HCT116 (cell line): ENCODE data around the gene PSMC3. TPM values are rescaled to one million over a fixed set of nuclear protein-coding genes. Genes with fewer than 3 reads are reported as not detected.

Experiments used
- ATAC-seq: fragments of 200-7000 bp; cut with Tn5 transposase; 2 replicates; pipeline ENCODE4 v1.9.1; 2020; ENCODE audit warnings: mild to moderate bottlenecking, moderate library complexity
- BruUV-seq: library from RNA; stranded (reverse); fragments of 400-500 nt; replicated peaks from 2 replicates; lab custom pipeline; 2021; lab: Mats Ljungman, UMichigan
- CTCF ChIA-PET: fragments of 300-600 bp; sonication (Branson Sonifier 250); formaldehyde crosslinking; loops from one replicate; lab custom pipeline; 2021; ENCODE audit warnings: antibody characterized with exemption; lab: Charles Lee
- POLR2A ChIA-PET: fragments of 300-600, 350-600 bp; sonication (Branson Sonifier 250); formaldehyde crosslinking; loops from one replicate; lab custom pipeline; 2021; ENCODE audit warnings: antibody characterized with exemption; lab: Charles Lee
- RAD21 ChIA-PET, 2 experiments: fragments of 300-600 bp; sonication (Branson Sonifier 250); formaldehyde crosslinking; loops; one replicate each; lab custom pipeline; 2023; ENCODE audit warnings: low total read pairs in 2 of 2; ENCODE audit not compliant: uncharacterized antibody in 2 of 2, unreplicated experiment in 2 of 2, low non-redundant PET in 1 of 2; lab: Charles Lee
- DNase-seq: peaks from one replicate; pipeline ENCODE4 v3.0.0-alpha.2; 2010; ENCODE audit warnings: low read depth, low spot score
- H2AFZ ChIP-seq: fragments of 200-600 bp; shearing (Covaris generic), sonication (generic); 2 replicates; pipeline ENCODE4 v1.6.1; 2017; ENCODE audit warnings: low read depth, mixed run types, mixed read lengths, antibody characterized with exemption, low read length; ENCODE audit not compliant: poor library complexity, severe bottlenecking
- H3K27ac ChIP-seq: 2 replicates; pipeline ENCODE4 v1.5.1; 2012; ENCODE audit warnings: low read depth, low read length
- H3K27me3 ChIP-seq: fragments of 200-600 bp; sonication (generic); 2 replicates; pipeline ENCODE4 v1.6.1; 2016; ENCODE audit warnings: mixed run types, low read length, mixed read lengths; ENCODE audit not compliant: insufficient read depth
- H3K36me3 ChIP-seq, 2 experiments: fragments of 200-500 bp in 1 of 2; fragments of 200-600 bp in 1 of 2; sonication (Bioruptor generic) in 1 of 2; sonication (generic) in 1 of 2; 2 replicates each; pipeline versions ENCODE4 v1.5.1 to v1.6.1; 2014 to 2016; ENCODE audit warnings: low read length in 2 of 2, inconsistent platforms in 1 of 2, mixed read lengths in 1 of 2, mixed run types in 1 of 2; ENCODE audit not compliant: insufficient read depth in 2 of 2, control insufficient read depth in 1 of 2
- H3K4me1 ChIP-seq, 2 experiments: fragments of 200-600 bp in 1 of 2; sonication (generic) in 1 of 2; 2 replicates each; pipeline versions ENCODE4 v1.5.1 to v1.6.1; 2012 to 2017; ENCODE audit warnings: low read length in 2 of 2, inconsistent platforms in 1 of 2, mild to moderate bottlenecking in 1 of 2, mixed read lengths in 1 of 2, mixed run types in 1 of 2, moderate library complexity in 1 of 2; ENCODE audit not compliant: insufficient read depth in 2 of 2, control insufficient read depth in 1 of 2
- H3K4me2 ChIP-seq: fragments of 200-600 bp; sonication (generic); 2 replicates; pipeline ENCODE4 v1.6.1; 2017; ENCODE audit warnings: mixed run types, low read length, mixed read lengths
- H3K4me3 ChIP-seq, 2 experiments: fragments of 200-600 bp in 1 of 2; sonication (generic) in 1 of 2; replicated peaks in 1 of 2; 2 replicates each; pipeline ENCODE4 v1.5.1; 2011 to 2016; ENCODE audit warnings: low read length in 2 of 2, control low read depth in 1 of 2, low read depth in 1 of 2, mild to moderate bottlenecking in 1 of 2, mixed read lengths in 1 of 2, mixed run types in 1 of 2
- H3K79me2 ChIP-seq: fragments of 200-600 bp; sonication (generic); 2 replicates; pipeline ENCODE4 v1.6.1; 2017; ENCODE audit warnings: mild to moderate bottlenecking, mixed run types, low read length, moderate library complexity, mixed read lengths; ENCODE audit not compliant: insufficient read depth
- H3K9ac ChIP-seq: fragments of 200-600 bp; sonication (generic); 2 replicates; pipeline ENCODE4 v1.6.1; 2016; ENCODE audit warnings: low read length, mixed read lengths
- H3K9me2 ChIP-seq: fragments of 200-600 bp; sonication (generic), shearing (Covaris generic); 2 replicates; pipeline ENCODE4 v1.6.1; 2017; ENCODE audit warnings: mixed run types, mild to moderate bottlenecking, moderate library complexity; ENCODE audit not compliant: insufficient read depth
- H3K9me3 ChIP-seq, 2 experiments: fragments of 200-500 bp in 1 of 2; fragments of 200-600 bp in 1 of 2; sonication (Bioruptor generic) in 1 of 2; sonication (generic) in 1 of 2; 2 replicates each; pipeline ENCODE4 v1.6.1; 2014 to 2017; ENCODE audit warnings: low read length in 2 of 2, mixed read lengths in 2 of 2, inconsistent platforms in 1 of 2, low read depth in 1 of 2, mild to moderate bottlenecking in 1 of 2, mixed run types in 1 of 2, moderate library complexity in 1 of 2; ENCODE audit not compliant: control insufficient read depth in 1 of 2, insufficient read depth in 1 of 2
- H4K20me1 ChIP-seq: fragments of 200-600 bp; sonication (generic), shearing (Covaris generic); 2 replicates; pipeline ENCODE4 v1.6.1; 2017; ENCODE audit warnings: mixed run types, mild to moderate bottlenecking, moderate library complexity; ENCODE audit not compliant: insufficient read depth
- ATF3 ChIP-seq: IDR thresholded peaks from 2 replicates; pipeline ENCODE4 v1.6.1; 2012
- CBX3 ChIP-seq: IDR thresholded peaks from 2 replicates; pipeline ENCODE4 v1.6.1; 2012; ENCODE audit warnings: low read depth
- CTCF ChIP-seq, 3 experiments: fragments of 200-600 bp in 1 of 3; sonication (generic) in 1 of 3; IDR thresholded peaks in 2 of 3; conservative IDR thresholded peaks in 1 of 3; 2 replicates each; pipeline ENCODE4 v1.5.1; 2012 to 2017; ENCODE audit warnings: low read depth in 2 of 3, low read length in 2 of 3, antibody characterized with exemption in 1 of 3, borderline replicate concordance in 1 of 3, control low read depth in 1 of 3, mild to moderate bottlenecking in 1 of 3, mixed read lengths in 1 of 3, mixed run types in 1 of 3, moderate library complexity in 1 of 3; ENCODE audit not compliant: insufficient read depth in 1 of 3
- EGR1 ChIP-seq: IDR thresholded peaks from 2 replicates; pipeline ENCODE4 v1.6.1; 2012; ENCODE audit warnings: low read depth
- ELF1 ChIP-seq: IDR thresholded peaks from 2 replicates; pipeline ENCODE4 v1.6.1; 2012; ENCODE audit warnings: low read depth, borderline replicate concordance
- EZH2 ChIP-seq: fragments of 200-600 bp; sonication (generic); IDR thresholded peaks from 2 replicates; pipeline ENCODE4 v1.6.1; 2017; ENCODE audit warnings: antibody characterized with exemption, mixed run types
- EZH2phosphoT487 ChIP-seq: fragments of 200-600 bp; IDR thresholded peaks from 2 replicates; pipeline ENCODE4 v1.6.1; 2018; ENCODE audit warnings: antibody characterized with exemption, borderline replicate concordance
- FOSL1 ChIP-seq: IDR thresholded peaks from 2 replicates; pipeline ENCODE4 v1.6.1; 2012; ENCODE audit warnings: low read depth
- JUND ChIP-seq: IDR thresholded peaks from 2 replicates; pipeline ENCODE4 v1.6.1; 2012
- POLR2A ChIP-seq: IDR thresholded peaks from 2 replicates; pipeline ENCODE4 v1.7.0; 2011; ENCODE audit warnings: borderline replicate concordance; ENCODE audit not compliant: insufficient read depth, insufficient read length; ENCODE audit errors: extremely low read depth
- SIN3A ChIP-seq: IDR thresholded peaks from 2 replicates; pipeline ENCODE4 v1.6.1; 2012; ENCODE audit warnings: low read depth
- SP1 ChIP-seq: IDR thresholded peaks from 2 replicates; pipeline ENCODE4 v1.6.1; 2012; ENCODE audit warnings: low read depth
- SRF ChIP-seq: IDR thresholded peaks from 2 replicates; pipeline ENCODE4 v1.6.1; 2012; ENCODE audit warnings: low read depth
- TCF7L2 ChIP-seq: IDR thresholded peaks from 2 replicates; pipeline ENCODE4 v1.7.0; 2011; ENCODE audit warnings: borderline replicate concordance, inconsistent platforms; ENCODE audit not compliant: insufficient read depth, insufficient read length; ENCODE audit errors: extremely low read depth
- YY1 ChIP-seq: IDR thresholded peaks from 2 replicates; pipeline ENCODE4 v1.6.1; 2011; ENCODE audit warnings: low read length, low read depth, moderate library complexity, mild to moderate bottlenecking; ENCODE audit not compliant: insufficient replicate concordance; ENCODE audit errors: extremely low read depth
- ZBTB33 ChIP-seq: IDR thresholded peaks from 2 replicates; pipeline ENCODE4 v1.6.1; 2011; ENCODE audit warnings: mild to moderate bottlenecking, low read length, moderate library complexity; ENCODE audit not compliant: insufficient replicate concordance; ENCODE audit errors: extremely low read depth
- ZFX ChIP-seq: fragments of 450-650 bp; IDR thresholded peaks from 2 replicates; pipeline ENCODE4 v1.6.1; 2017
- ZNF274 ChIP-seq: fragments of 200-500 bp; sonication (Bioruptor generic); IDR thresholded peaks from 2 replicates; pipeline ENCODE4 v1.6.1; 2014; ENCODE audit warnings: mild to moderate bottlenecking, low read depth, low read length, inconsistent platforms
- intact Hi-C: fragments of 100-400 bp; cut with micrococcal nuclease; formaldehyde crosslinking; loops from 2 replicates; pipeline ENCODE4 v1.10.0; 2022
- total RNA-seq: library from RNA; stranded (reverse); gene quantifications from one replicate; pipeline ENCODE4 v1.2.1, GENCODE V29; 2021; ENCODE audit not compliant: unreplicated experiment
- TF ChIP-seq, protein P1 (sequence below): IDR thresholded peaks from 2 replicates; pipeline ENCODE4 v1.6.1; 2012; ENCODE audit warnings: low read depth

Gene PSMC3
- total RNA-seq, 1 experiment from 2014 or later: 155 TPM

DNA sequence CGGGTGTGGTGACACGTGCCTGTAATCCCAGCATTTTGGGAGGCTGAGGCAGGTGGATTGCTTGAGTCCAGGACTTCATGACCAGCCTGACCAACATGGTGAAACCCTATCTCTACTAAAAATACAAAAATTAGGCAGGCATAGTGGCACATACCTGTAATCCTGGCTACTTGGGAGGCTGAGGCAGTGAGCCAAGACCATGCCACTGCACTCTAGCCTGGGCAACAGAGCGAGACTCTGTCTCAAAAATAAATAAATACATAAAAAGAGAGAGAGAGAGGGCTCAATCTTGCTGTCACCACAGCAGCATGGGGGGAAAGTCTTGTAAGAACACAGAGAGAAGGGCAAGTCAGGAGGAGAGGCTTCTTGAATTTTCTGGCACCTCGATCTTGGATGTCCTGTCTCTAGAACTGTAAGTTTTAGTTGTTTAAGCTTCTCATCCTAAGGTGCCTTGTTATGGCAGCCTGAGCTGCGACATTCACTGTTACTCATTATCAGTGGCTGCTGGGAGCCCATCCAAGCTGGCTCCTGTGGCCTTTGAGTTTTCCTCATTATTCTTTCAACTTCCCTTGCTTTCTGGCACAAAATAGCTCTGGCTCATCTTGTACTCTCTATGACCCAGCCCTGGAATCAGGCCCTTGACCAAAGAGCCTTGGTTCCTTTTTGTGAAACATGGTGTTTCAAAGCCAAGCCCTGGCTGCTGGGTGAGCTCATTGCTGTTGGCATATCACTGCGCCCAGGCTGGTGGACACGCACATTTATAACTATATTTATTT lies 8.0 kb upstream of the PSMC3 start:
- TF ChIP-seq ZBTB33 (no peak), ATF3 (no peak), EGR1 (no peak), EZH2phosphoT487 (no peak), SP1 (no peak), POLR2A (no peak), ELF1 (no peak), ZNF274 (no peak), JUND (no peak), YY1 (no peak), TCF7L2 (no peak), FOSL1 (no peak), SRF (no peak), CTCF (IDR thresholded peaks at IDR 0.05 in 2 of 3, conservative IDR thresholded peaks at IDR 0.05 in 1 of 3; ENCODE audit: borderline replicate concordance in 1 of 3, insufficient read depth in 1 of 3, low read depth in 2 of 3, low read length in 2 of 3) (no peak), CBX3 (no peak), SIN3A (no peak), ZFX (no peak), EZH2 (no peak)
- TF ChIP-seq, protein P1, sequence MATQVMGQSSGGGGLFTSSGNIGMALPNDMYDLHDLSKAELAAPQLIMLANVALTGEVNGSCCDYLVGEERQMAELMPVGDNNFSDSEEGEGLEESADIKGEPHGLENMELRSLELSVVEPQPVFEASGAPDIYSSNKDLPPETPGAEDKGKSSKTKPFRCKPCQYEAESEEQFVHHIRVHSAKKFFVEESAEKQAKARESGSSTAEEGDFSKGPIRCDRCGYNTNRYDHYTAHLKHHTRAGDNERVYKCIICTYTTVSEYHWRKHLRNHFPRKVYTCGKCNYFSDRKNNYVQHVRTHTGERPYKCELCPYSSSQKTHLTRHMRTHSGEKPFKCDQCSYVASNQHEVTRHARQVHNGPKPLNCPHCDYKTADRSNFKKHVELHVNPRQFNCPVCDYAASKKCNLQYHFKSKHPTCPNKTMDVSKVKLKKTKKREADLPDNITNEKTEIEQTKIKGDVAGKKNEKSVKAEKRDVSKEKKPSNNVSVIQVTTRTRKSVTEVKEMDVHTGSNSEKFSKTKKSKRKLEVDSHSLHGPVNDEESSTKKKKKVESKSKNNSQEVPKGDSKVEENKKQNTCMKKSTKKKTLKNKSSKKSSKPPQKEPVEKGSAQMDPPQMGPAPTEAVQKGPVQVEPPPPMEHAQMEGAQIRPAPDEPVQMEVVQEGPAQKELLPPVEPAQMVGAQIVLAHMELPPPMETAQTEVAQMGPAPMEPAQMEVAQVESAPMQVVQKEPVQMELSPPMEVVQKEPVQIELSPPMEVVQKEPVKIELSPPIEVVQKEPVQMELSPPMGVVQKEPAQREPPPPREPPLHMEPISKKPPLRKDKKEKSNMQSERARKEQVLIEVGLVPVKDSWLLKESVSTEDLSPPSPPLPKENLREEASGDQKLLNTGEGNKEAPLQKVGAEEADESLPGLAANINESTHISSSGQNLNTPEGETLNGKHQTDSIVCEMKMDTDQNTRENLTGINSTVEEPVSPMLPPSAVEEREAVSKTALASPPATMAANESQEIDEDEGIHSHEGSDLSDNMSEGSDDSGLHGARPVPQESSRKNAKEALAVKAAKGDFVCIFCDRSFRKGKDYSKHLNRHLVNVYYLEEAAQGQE: no peak
- no peak overlapping the region for H2AFZ ChIP-seq
- ATAC-seq (no peak), DNase-seq (no peak)
- H3K36me3 ChIP-seq: no peaks in the 10 kb centered on the region
- no peak overlapping the region for H3K4me3 ChIP-seq
- H3K9ac ChIP-seq: no peak overlapping the region
- H3K4me1 ChIP-seq: no peaks in the 10 kb centered on the region
- ChIA-PET CTCF (no interaction called here), POLR2A (no interaction called here), RAD21 (no interaction called here)
- intact Hi-C loops: no loop called here
- H4K20me1 ChIP-seq: no peaks in the 10 kb centered on the region
- no peaks in the 10 kb centered on the region for H3K9me3 ChIP-seq
- H3K79me2 ChIP-seq: no peaks in the 10 kb centered on the region
- H3K27ac ChIP-seq: no peak overlapping the region
- no peak overlapping the region for H3K4me2 ChIP-seq
- BruUV-seq: no TSS peak
- no peaks in the 10 kb centered on the region for H3K27me3 ChIP-seq
- no peaks in the 10 kb centered on the region for H3K9me2 ChIP-seq
